H1 (cell line): ENCODE data around the gene OPCML. TPM values are rescaled to one million over a fixed set of nuclear protein-coding genes. Genes with fewer than 3 reads are reported as not detected.

ENCODE experiments used
- JUN ChIP-seq: IDR thresholded peaks from 2 replicates; pipeline ENCODE4 v1.6.1; 2011; ENCODE audit warnings: low read depth, mild to moderate bottlenecking, improper control_type of control experiment, low read length
- KDM1A ChIP-seq: fragments of 200-600, 300-600 bp; sonication (generic); IDR thresholded peaks from 2 replicates; pipeline ENCODE4 v1.7.1; 2016; ENCODE audit warnings: mild to moderate bottlenecking, low read length, borderline replicate concordance
- NRF1 ChIP-seq: IDR thresholded peaks from 2 replicates; pipeline ENCODE4 v1.6.1; 2011; ENCODE audit warnings: mild to moderate bottlenecking, low read depth, low read length, improper control_type of control experiment
- polyA plus RNA-seq, 7 experiments: library from polyadenylated mRNA; depleted of rRNA in 3 of 7; stranded (reverse) in 5 of 7; unstranded in 2 of 7; fragments of >200 nt in 5 of 7; fragments of 200-250 nt in 2 of 7; gene quantifications; 1 replicate in 5 of 7; 2 replicates in 1 of 7; 4 replicates in 1 of 7; pipeline versions ENCODE4 v1.2.1 to v1.2.3, GENCODE V29; 2011 to 2013; ENCODE audit warnings: missing spikeins in 2 of 7, mixed read lengths in 2 of 7
- total RNA-seq: library from RNA; stranded (reverse); fragmentation: NEBNext Ultra II Directional; extraction: Animal tissue kit (Norgen Biotek cat#: 25700); gene quantifications from 2 replicates; pipeline ENCODE4 v1.2.1, GENCODE V29; 2021

The OPCML gene
- total and polyA plus RNA-seq, 2 of the 8 experiments (the other 6 are each of a cell fraction or from before 2014, with no cell fraction given): 2.3 to 3.1 TPM

DNA sequence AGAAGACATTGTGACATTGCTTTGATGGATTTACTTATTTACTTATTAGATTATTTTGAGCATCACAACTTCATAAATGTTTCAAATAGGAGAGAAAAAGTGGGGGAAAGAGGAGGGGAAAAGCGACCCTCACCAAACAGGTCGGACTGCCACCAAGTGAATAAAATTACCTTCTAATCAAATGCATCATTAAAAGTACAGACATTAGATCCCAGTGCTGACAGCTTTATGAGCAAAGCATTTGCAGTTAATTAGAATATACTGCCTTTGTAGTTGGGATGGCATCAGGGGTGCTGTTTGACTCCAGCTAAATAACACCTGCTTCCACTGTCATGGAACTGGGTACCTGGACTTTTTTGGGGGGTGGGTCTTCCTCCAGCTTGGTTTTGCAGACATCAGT is 299.6 kb downstream of the OPCML start (continued):
- TF ChIP-seq JUN: no peak
- TF ChIP-seq KDM1A: no peak
- no peak for TF ChIP-seq NRF1
